HG02938 (cell line): Measurements from ENCODE around the gene TRPM8.
"Not testable (repeated sequence)": the region's sequence is repeated elsewhere in the genome, so short reads cannot be mapped to it uniquely, and the experiment has no call there.

Experiments
- ATAC-seq: cut with Tn5 transposase; IDR thresholded peaks from one replicate; pipeline ENCODE4 v1.9.1; 2021; ENCODE audit warnings: mild to moderate bottlenecking, moderate library complexity; ENCODE audit not compliant: unreplicated experiment

The TRPM8 gene

DNA sequence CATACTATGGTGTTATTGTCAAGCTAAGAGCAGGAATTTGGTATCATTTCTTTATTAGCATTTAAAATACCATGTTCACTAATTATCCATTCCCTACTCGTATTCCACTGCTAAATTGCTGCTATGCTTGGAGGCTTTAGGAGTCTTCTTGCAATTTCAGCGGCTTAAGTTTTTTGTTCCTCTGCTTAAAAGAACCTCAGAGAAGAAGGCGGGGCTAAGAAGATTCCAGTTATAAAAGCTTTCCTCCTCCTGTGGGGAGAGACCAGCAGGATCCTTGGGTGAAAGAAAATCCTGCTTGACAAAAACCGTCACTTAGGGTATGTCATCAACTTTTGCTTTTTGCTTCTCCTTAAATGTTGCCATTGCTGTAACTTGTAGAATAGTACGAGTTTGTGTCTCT lies at the start of gene TRPM8:
Gene TRPM8, plus strand, starts transcription at position 258 of the 400 bp plus-strand sequence. CDS start 9,165 bp downstream, outside the sequence.
- no peak for ATAC-seq

DNA sequence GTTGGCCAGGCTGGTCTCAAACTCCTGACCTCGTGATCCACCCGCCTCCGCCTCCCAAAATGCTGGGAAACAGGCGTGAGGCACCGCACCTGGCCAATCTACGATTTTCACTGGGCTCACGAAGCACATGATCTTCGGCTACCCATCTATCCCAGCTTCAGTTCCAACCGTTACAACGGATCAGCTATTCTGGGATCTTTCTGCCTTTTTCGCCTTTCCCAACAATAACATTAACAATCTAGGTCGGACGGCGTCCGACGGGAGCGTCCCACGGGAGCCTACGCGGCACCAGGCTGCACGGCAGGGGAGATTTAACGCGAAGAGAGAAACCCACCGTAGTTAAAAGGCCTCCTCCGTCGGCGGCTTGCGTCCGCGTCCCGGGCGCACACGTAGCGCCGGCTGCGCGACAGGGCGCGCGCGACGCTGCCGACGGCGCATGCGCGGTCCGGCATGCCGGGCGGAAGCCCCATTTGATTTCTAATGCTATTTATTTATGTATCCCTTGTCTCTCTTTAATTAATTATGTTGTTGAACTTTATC lies 49.1 kb upstream of the TRPM8 start, which contains the start of gene MSL3B:
Gene MSL3B, minus strand, starts transcription at position 394 of the 540 bp plus-strand sequence.
- peak; percentile 62 for ATAC-seq

DNA sequence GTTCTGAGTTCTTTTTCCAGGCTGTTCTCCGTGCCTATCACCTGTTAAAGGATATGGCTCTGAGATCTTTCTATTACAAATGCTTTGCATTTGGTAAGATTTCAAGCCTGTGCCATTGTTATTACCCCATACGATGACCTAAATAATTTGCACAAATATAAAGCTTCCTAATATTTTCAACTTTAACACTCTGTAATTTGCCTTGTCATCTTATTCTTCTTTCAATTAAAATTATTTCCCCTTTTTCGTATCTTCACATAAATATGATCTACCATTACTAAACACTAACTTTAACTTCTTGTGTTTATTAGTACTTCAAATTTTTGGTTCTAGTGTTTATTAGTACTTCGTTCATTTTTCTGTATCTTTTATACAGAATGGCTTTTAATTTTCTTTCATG lies 45.7 kb upstream of the TRPM8 start:
- no peak for ATAC-seq

DNA sequence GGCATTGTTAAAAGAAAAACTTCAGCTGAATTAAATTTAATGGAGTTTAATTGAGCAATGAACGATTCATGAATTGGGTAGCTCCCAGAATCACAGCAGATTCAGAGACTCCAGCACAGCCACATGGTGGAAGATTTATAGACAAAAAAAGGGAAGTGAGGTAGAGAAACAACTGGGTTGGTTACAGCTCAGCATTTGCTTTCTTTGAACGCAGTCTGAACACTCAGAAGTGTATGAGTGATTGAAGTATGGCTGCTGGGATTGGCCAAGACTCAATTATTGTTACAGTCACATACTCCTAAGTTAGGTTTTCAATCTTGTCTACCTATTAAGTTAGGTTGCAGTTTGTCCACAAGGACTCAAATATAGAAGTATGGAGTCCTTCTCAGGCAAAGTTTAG lies 45.0 kb upstream of the TRPM8 start:
- ATAC-seq, result not testable (repeated sequence)

- no peak for ATAC-seq
These were observed 34.8 kb upstream of the TRPM8 start for GRCh38 chr2:233882353-233882752.

GRCh38 chr2:233892793-233893192 lies 24.4 kb upstream of the TRPM8 start:
- no peak for ATAC-seq

- not testable (repeated sequence) for ATAC-seq
These were observed 20.9 kb upstream of the TRPM8 start for GRCh38 chr2:233896253-233896652.

DNA sequence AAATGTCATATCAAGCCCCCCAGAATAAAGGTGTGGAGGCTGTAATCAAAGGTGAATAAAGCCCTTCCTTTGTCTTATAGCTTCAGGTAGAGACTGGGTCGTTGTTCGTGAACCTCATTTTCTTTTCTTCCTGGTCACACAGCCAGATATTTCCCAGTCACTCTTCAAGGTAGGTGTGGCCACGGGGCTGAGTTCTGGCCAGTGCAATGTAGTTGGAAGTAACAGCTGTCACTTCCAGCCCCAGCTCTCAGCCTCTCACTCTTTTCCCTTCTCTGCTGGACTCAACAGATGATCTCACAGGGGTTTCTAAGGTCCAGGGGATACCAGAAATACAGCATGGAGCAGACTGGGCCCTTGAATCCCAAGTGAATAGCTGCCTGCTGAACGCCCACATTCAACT lies 15.8 kb upstream of the TRPM8 start:
- ATAC-seq, result no peak

DNA sequence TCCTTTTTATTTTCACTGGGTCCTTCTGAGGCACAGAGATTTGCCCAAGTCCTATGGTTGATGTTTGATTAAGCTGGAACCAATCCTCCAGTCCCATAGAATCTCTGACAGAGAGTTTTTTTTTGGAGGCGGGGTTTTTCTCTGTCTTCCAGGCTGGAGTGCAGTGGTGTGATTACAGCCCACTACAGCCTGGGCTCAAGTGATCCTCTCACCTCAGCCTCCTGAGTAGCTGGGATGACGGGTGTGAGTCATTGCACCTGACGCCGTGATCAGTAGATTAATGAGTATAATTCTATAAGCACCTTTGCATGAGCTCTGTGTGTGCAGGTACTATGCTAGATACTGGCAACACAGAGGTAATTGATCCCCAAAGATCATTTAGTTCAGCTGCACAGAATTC lies 15.3 kb upstream of the TRPM8 start:
- ATAC-seq, result no peak

GRCh38 chr2:233905945-233906344 lies 11.2 kb upstream of the TRPM8 start:
- no peak for ATAC-seq

DNA sequence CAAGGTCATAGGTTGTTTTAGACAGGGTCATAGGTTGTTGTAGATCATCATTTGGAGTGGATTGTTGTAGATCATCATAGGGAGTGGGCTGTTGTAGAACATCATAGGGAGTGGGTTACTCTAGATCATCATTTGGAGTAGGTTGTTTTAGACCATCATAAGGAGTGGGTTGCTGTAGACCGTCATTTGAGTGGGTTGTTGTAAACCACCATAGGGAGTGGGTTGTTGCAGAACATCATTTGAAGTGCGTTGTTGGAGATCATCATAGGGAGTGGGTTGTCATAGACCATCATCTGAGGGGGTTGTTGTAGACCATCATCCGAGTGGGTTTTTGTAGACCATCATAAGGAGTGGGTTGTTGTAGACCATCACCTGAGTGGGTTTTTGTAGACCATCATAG lies 9.5 kb upstream of the TRPM8 start:
- no peak for ATAC-seq

DNA sequence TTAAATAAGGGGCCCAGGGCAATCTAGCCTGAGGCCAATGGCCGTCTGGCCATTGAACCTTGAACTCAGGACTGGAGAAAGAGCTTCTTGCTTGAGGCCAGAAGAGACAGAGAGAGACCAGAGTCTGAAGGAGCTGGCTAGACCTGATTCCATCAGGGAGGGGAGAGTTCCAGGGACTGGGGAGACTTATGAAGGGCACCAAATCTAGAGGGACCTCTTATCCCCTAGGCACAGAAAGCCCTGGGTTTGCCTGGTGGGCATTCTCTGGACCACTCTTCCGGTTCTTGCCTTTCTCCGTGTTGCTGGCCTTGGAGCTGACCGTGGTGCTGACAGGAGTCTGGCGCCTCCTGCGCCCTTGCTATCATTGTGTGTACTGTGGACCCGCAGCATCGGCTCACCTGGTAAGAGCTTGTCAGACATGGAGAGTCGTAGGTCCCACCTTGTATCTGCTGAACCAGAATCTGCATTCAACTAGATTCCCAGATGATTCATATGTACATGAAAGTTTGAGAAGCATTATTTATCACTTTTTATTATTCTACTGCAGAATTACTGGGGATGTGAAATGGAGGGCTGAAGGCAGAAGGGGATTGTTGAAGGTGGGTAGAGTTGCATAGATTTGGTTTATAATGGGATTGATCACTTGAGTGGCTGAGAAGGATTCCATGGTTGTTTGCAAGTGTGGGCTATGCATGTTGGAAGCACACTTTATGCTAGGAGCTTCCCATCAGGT lies 4.3 kb upstream of the TRPM8 start:
- ATAC-seq, result no peak

DNA sequence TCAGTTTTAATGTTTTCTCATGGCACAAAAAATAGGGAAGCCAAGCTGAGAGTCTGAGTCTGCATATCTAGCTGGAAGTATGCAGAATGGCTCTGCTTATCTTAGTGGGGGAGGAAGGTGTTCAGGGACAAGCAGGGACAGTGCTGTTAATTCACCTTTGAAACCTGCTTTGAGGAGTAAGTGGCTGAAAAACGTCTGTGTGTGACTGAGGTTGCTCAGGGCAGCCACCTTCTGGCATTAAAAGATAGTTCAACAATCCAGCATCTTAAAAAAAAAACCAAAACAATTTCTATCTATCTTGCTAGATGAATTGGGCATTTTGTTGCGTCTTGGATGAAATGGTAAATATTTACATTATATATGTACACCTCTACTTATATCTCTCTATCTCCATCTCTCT lies 2.0 kb upstream of the TRPM8 start:
- ATAC-seq, result no peak

GRCh38 chr2:233919319-233919718 lies 2.1 kb downstream of the TRPM8 start:
- no peak for ATAC-seq

DNA sequence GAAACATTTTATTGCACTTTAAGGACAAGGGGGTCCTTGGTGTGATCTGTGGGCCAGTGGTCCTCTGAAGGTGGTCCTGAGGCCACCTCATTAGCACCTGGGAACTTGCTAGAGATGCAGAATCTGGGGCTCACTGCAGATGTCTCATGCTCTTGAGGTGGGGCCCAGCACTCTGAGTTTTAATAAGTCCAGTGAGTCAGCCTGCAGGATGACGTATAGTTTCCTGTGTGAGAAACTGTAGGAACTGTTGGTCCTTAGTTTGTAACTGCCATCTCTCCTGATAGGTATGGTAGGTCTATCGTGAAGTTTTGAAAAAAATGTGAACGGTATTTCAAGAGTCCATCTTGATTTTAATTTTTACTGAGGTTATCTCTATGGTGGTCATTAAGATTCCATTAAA lies 2.8 kb downstream of the TRPM8 start:
- no peak for ATAC-seq

- ATAC-seq, result no peak
These were observed 5.3 kb downstream of the TRPM8 start for GRCh38 chr2:233922471-233922870.

DNA sequence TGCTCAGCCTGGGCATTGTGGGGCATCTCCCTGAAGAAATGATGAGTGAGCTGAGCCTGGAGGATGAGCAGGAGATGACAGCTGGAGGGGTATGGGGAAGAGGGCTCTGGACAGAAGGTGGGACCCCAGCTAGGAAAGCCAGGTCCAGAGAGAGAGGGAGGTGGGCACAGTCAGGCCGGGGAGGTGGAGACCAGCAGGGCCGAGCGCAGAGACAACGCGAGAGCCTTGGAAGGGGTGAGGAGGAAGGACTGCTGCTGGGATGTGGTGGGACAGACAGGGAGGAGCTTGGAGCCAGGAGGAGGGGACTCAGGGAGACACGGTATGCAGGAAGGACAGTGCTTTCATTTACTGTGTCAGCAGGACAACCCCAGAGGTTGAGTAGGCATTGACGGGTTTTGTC lies 8.2 kb downstream of the TRPM8 start:
- ATAC-seq, result no peak

DNA sequence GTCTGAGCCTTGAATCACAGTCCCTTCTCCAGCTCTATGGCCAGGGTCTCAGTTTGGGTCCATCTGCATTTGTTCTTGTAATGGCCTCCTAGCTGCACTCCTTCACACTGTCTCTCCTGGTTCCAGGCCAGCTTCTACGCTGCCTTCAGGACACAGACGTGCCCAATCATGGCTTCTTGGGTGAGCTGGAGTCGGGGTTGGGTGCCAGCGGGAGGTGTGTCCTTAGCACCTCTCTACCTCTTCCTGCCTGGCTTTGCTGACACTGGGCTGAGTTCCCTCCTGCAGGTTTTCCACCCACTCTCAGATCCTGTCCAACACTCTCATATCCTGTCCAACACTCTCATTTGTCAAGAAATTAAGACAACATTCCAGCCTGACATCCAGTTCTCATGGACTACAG lies 9.6 kb downstream of the TRPM8 start:
- ATAC-seq, result no peak

DNA sequence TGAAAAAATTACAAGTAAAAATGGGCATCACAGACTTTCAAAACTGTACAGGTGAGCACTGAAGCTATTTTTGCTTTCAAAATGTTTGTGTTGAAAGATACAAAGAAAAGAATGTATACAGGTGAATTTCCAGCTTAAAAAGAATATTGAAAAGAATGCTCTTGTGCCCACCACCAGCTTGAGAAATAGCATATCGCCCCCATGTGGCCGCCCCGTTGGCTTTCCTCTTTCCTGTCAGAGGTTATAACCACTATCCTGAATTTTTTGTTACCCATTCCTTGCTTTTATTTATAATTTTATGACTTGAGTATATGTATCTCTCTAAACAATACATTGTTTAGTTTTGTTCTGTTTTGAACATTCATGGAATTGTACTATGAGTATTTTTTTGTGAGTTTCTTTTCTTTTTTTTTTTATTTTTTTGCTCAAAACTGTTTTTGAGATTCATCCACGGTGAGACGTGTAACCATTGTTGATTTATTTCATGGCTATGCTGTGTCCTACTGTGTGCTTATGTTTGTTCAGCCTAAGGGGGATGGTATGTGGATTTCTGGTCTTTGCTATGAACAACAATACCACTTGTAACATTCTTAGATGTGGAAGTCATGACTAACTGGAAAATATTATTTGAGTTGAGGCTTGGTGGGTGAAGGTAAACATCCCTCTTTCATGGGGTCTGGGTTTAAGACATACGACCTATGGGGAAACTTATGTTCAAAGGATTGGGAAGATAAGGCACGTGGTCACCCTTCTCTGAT lies 11.6 kb downstream of the TRPM8 start:
- ATAC-seq, result no peak

DNA sequence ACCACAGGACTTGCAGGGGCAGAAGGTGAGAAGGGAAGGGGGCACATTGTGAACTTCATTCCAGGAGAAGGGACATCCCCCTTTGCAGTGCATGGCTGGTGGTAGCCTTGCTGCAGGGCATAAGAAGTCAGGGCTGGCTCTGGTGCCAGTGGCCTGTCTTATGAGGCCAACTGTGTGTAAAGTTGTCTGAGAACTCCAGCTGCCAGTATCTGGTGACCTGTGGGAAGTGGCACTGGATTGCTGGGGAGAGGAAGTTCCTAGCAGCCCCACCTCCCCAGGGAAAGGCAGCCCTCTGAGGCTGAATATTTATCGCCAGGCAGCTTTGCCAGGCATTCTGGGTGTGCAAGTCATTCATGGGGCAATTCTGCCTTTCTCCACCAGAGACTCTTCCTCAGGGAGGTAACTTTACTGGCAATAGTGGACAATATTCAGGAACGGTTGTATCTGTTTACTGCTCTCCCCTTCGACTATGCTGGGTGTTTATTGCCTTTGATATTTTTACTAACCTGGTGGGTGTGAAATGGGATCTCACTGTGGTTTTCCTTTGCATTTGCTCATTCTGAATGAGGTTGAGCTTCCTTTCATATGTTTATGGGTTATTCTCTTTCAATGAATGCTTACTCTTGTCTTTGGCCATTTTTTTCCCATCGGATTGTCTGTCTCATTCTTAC lies 12.3 kb downstream of the TRPM8 start:
- ATAC-seq, result no peak

DNA sequence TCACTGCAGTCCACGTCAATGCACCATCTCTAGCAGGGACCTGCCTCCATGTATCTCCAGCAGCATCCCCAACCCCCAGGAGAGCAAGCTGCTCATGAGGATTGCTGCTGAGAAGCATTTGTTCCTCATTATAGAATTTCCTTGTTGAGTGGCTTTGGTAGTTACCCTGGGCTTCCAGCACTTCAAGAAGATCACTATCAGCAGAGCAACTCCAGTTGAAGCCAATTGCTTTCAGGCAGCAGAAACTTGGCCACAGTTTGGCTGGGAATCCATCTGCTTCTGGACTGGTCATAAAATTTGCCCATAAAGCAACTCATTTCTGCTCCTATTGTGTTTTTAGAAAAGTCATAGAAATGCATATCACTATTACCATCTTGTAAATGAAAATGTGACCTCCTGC lies 17.4 kb downstream of the TRPM8 start:
- no peak for ATAC-seq

DNA sequence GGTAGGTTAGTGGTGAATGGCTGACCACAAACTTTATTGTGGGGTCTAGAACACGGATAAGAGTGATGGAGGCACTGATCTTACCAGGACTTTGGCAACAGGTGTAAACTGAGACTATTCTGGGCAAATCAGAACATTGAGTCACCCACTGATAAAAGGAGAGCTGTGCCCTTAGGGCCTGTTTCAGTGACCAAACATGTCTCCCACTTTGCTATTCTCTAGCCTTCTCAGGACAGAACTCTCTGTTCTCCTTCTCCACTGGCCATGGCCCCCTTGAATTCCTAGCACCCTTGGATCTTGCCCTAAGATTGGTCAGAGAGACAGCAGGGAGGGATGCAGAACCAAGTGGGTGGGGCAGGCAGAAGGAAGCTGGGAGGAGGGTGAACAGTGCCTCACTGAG lies 18.3 kb downstream of the TRPM8 start:
- ATAC-seq, result no peak
